Breast epithelium (tissue), 3 donors: ENCODE results near the gene DDO.

Experiments
- POLR2A ChIP-seq: fragments of 450-650 bp; IDR thresholded peaks from one replicate; pipeline ENCODE4 v1.6.1; 2016; ENCODE audit warnings: antibody characterized with exemption, mild to moderate bottlenecking, moderate library complexity
- TF ChIP-seq, protein P1 (sequence below), 3 donors: fragments of 450-650 bp; IDR thresholded peaks; one replicate each; pipeline ENCODE4 v1.5.1; 2016 to 2017; ENCODE audit warnings: antibody characterized with exemption in 3 of 3, mild to moderate bottlenecking in 3 of 3, moderate library complexity in 3 of 3

DNA sequence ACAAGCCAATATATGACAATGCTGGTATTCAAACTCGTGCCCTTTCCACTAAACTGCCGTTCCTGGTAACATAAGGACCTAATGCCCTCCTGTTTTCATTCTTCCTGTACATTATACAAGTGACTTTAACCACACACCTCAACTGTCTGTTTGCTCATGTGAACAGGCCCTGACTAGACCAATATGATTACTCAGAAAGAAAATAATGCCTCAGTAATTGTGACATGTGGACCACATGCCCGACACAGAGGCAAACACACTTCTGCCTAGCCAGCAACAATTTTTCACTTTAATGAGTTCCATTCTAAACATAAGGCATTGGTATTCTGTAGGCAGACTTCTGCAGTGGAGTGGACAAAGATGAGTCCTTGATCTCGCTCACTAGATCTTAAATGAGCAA is 31.0 kb upstream of the DDO start:
- no peak for TF ChIP-seq POLR2A
- TF ChIP-seq, protein P1, sequence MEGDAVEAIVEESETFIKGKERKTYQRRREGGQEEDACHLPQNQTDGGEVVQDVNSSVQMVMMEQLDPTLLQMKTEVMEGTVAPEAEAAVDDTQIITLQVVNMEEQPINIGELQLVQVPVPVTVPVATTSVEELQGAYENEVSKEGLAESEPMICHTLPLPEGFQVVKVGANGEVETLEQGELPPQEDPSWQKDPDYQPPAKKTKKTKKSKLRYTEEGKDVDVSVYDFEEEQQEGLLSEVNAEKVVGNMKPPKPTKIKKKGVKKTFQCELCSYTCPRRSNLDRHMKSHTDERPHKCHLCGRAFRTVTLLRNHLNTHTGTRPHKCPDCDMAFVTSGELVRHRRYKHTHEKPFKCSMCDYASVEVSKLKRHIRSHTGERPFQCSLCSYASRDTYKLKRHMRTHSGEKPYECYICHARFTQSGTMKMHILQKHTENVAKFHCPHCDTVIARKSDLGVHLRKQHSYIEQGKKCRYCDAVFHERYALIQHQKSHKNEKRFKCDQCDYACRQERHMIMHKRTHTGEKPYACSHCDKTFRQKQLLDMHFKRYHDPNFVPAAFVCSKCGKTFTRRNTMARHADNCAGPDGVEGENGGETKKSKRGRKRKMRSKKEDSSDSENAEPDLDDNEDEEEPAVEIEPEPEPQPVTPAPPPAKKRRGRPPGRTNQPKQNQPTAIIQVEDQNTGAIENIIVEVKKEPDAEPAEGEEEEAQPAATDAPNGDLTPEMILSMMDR (IDR thresholded peaks at IDR 0.05): no peak
